Peyer's patch (tissue), 4 donors: ENCODE data around the gene KRTAP10-6.

ENCODE experiments used
- CTCF ChIP-seq, 6 experiments: fragments of 450-650 bp in 4 of 6; fragments of 200-600 bp in 2 of 6; sonication (generic) in 1 of 6; IDR thresholded peaks; one replicate each; pipeline ENCODE4 v1.5.1; 2017 to 2019; ENCODE audit warnings: antibody characterized with exemption in 6 of 6, mild to moderate bottlenecking in 3 of 6, moderate library complexity in 1 of 6
- POLR2A ChIP-seq, 2 donors: fragments of 450-650 bp; IDR thresholded peaks; one replicate each; pipeline ENCODE4 v1.5.1; 2017; ENCODE audit warnings: antibody characterized with exemption in 2 of 2, mild to moderate bottlenecking in 2 of 2, moderate library complexity in 2 of 2

GRCh38 chr21:44612029-44612486, 19.8 kb upstream of the KRTAP10-6 start, which contains the start of gene KRTAP10-8:
- TF ChIP-seq POLR2A (IDR thresholded peaks at IDR 0.05) (no peak), CTCF (IDR thresholded peaks at IDR 0.05) (no peak)
